PC-9 (cell line): Measurements from ENCODE around the gene MIB1. TPM values are rescaled to one million over a fixed set of nuclear protein-coding genes. Genes with fewer than 3 reads are reported as not detected.

Experiments used
- BruUV-seq: library from RNA; stranded (reverse); fragments of 400-500 nt; replicated peaks from 2 replicates; lab custom pipeline; 2021; lab: Mats Ljungman, UMichigan
- CTCF ChIA-PET: fragments of 300-600 bp; sonication (Branson Sonifier 250); formaldehyde crosslinking; loops from one replicate; lab custom pipeline; 2022; ENCODE audit warnings: antibody characterized with exemption; lab: Charles Lee
- POLR2A ChIA-PET: fragments of 300-600 bp; sonication (Branson Sonifier 250); formaldehyde crosslinking; loops from one replicate; lab custom pipeline; 2022; ENCODE audit warnings: antibody characterized with exemption; ENCODE audit not compliant: unreplicated experiment; lab: Charles Lee
- DNase-seq, 2 experiments: peaks; one replicate each; pipeline versions ENCODE4 v3.0.0 to v3.0.0-alpha.2; 2015 to 2022; ENCODE audit warnings: mixed read lengths in 1 of 2
- H2AFZ ChIP-seq: fragments of 200-600 bp; sonication (generic); 2 replicates; pipeline ENCODE4 v1.8.1; 2017; ENCODE audit warnings: antibody characterized with exemption
- H3F3A ChIP-seq: fragments of 200-600 bp; sonication (generic); 2 replicates; pipeline ENCODE4 v1.8.1; 2017; ENCODE audit warnings: antibody characterized with exemption, mild to moderate bottlenecking, low read depth; ENCODE audit not compliant: insufficient read depth
- H3K27ac ChIP-seq: fragments of 200-600 bp; sonication (generic); 2 replicates; pipeline ENCODE4 v1.6.1; 2016; ENCODE audit warnings: mixed run types
- H3K27me3 ChIP-seq: fragments of 200-600 bp; sonication (generic); 2 replicates; pipeline ENCODE4 v1.6.1; 2016; ENCODE audit warnings: low read depth, mixed run types; ENCODE audit not compliant: insufficient read depth
- H3K36me3 ChIP-seq: fragments of 200-600 bp; sonication (generic); 2 replicates; pipeline ENCODE4 v1.6.1; 2016; ENCODE audit warnings: low read depth, mixed run types
- H3K4me1 ChIP-seq: fragments of 200-600 bp; sonication (generic); replicated peaks from 2 replicates; pipeline ENCODE4 v1.6.1; 2016; ENCODE audit warnings: mixed run types; ENCODE audit not compliant: insufficient read depth
- H3K4me2 ChIP-seq: fragments of 200-600 bp; sonication (generic); 2 replicates; pipeline ENCODE4 v1.6.1; 2017; ENCODE audit warnings: mixed run types
- H3K4me3 ChIP-seq: fragments of 200-600 bp; sonication (generic); 2 replicates; pipeline ENCODE4 v1.6.1; 2016; ENCODE audit warnings: mixed run types
- H3K79me2 ChIP-seq: fragments of 200-600 bp; sonication (generic); 2 replicates; pipeline ENCODE4 v1.6.1; 2017; ENCODE audit warnings: low read depth, mixed run types
- H3K9me2 ChIP-seq: fragments of 200-600 bp; sonication (generic); 2 replicates; pipeline ENCODE4 v1.8.1; 2017; ENCODE audit warnings: mild to moderate bottlenecking; ENCODE audit not compliant: insufficient read depth
- H3K9me3 ChIP-seq: fragments of 200-600 bp; sonication (generic); 2 replicates; pipeline ENCODE4 v1.8.1; 2016; ENCODE audit warnings: low read depth; ENCODE audit not compliant: insufficient read depth
- H4K20me1 ChIP-seq: fragments of 200-600 bp; sonication (generic); 2 replicates; pipeline ENCODE4 v1.8.1; 2017; ENCODE audit not compliant: insufficient read depth
- CTCF ChIP-seq: fragments of 200-600 bp; sonication (generic); conservative IDR thresholded peaks from 2 replicates; pipeline ENCODE4 v1.6.1; 2017; ENCODE audit warnings: mixed run types, antibody characterized with exemption, mild to moderate bottlenecking, moderate library complexity
- EZH2 ChIP-seq: fragments of 200-600 bp; sonication (generic); IDR thresholded peaks from 2 replicates; pipeline ENCODE4 v1.8.0; 2017; ENCODE audit warnings: antibody characterized with exemption, low read depth
- intact Hi-C: fragments of 100-400 bp; cut with micrococcal nuclease; formaldehyde crosslinking; loops from one replicate; pipeline ENCODE4 v1.10.0; 2022; ENCODE audit not compliant: unreplicated experiment
- total RNA-seq: library from RNA; stranded (reverse); gene quantifications from 2 replicates; pipeline ENCODE4 v1.2.3, GENCODE V29; 2021

MIB1 gene
- total RNA-seq, 1 experiment from 2014 or later = 40.1 TPM

- no peak for TF ChIP-seq EZH2
- no peak for TF ChIP-seq CTCF
- intact Hi-C loops = no loop called here
- H3K4me3 ChIP-seq = no peak overlapping the region
- no peak overlapping the region for H2AFZ ChIP-seq
- no peak overlapping the region for H3K4me2 ChIP-seq
- H3K79me2 ChIP-seq = no peaks in the 10 kb centered on the region
- no peaks in the 10 kb centered on the region for H3K9me3 ChIP-seq
- H3K9me2 ChIP-seq = no peaks in the 10 kb centered on the region
- H4K20me1 ChIP-seq = no peaks in the 10 kb centered on the region
- no peaks in the 10 kb centered on the region for H3K4me1 ChIP-seq
- DNase-seq = no peak
- H3K27me3 ChIP-seq = no peaks in the 10 kb centered on the region
- no peak overlapping the region for H3K27ac ChIP-seq
- BruUV-seq = no TSS peak
- no peaks in the 10 kb centered on the region for H3F3A ChIP-seq
- ChIA-PET POLR2A (no interaction called here), CTCF (no interaction called here)
- 0 out of 2 replicates have a peak, but pooled peaks cover 3% of the 10 kb centered on the region for H3K36me3 ChIP-seq
Measured at GRCh38 chr18:21853016-21853415, 112.4 kb downstream of the MIB1 start.

GRCh38 chr18:21853775-21854552, 113.4 kb downstream of the MIB1 start:
- TF ChIP-seq CTCF (no peak), EZH2 (no peak)
- ChIA-PET CTCF (no interaction called here), POLR2A (no interaction called here)
- no peaks in the 10 kb centered on the region for H3K9me3 ChIP-seq
- no peaks in the 10 kb centered on the region for H3K4me1 ChIP-seq
- no peak overlapping the region for H3K27ac ChIP-seq
- no peaks in the 10 kb centered on the region for H3F3A ChIP-seq
- no peak overlapping the region for H3K4me3 ChIP-seq
- BruUV-seq = no TSS peak
- H3K4me2 ChIP-seq = no peak overlapping the region
- 0 out of 2 replicates have a peak, but pooled peaks cover 3% of the 10 kb centered on the region for H3K36me3 ChIP-seq
- intact Hi-C loops = no loop called here
- H3K27me3 ChIP-seq = no peaks in the 10 kb centered on the region
- no peaks in the 10 kb centered on the region for H3K79me2 ChIP-seq
- no peak for DNase-seq
- no peaks in the 10 kb centered on the region for H4K20me1 ChIP-seq
- no peaks in the 10 kb centered on the region for H3K9me2 ChIP-seq
- no peak overlapping the region for H2AFZ ChIP-seq

GRCh38 chr18:21855432-21855831, 114.8 kb downstream of the MIB1 start:
- Histone ChIP-seq H3K9me2 (no peaks in the 10 kb centered on the region), H3K27me3 (no peaks in the 10 kb centered on the region), H2AFZ (no peak overlapping the region), H3K79me2 (no peaks in the 10 kb centered on the region), H3K36me3 (0 out of 2 replicates have a peak, but pooled peaks cover 3% of the 10 kb centered on the region), H3K27ac (no peak overlapping the region), H3K4me2 (no peak overlapping the region), H3K9me3 (no peaks in the 10 kb centered on the region), H4K20me1 (no peaks in the 10 kb centered on the region), H3K4me3 (no peak overlapping the region), H3K4me1 (no peaks in the 10 kb centered on the region), H3F3A (no peaks in the 10 kb centered on the region)
- ChIA-PET POLR2A (no interaction called here), CTCF (no interaction called here)
- intact Hi-C loops = no loop called here
- TF ChIP-seq CTCF (no peak), EZH2 (no peak)
- BruUV-seq = no TSS peak
- no peak for DNase-seq
